DOHH2 (cell line): Measurements from ENCODE around the gene CCT6A.
A peak's percentile ranks its signal among the peaks of the same experiment; 100 is the strongest.

Experiments
- H3F3A ChIP-seq: fragments of 200-600 bp; sonication (generic), shearing (Covaris generic); 2 replicates; pipeline ENCODE4 v1.6.0; 2016; ENCODE audit warnings: antibody characterized with exemption, mild to moderate bottlenecking; ENCODE audit not compliant: control insufficient read depth, insufficient read depth
- H3K27ac ChIP-seq: fragments of 200-600 bp; sonication (generic); 2 replicates; pipeline ENCODE4 v1.5.1; 2014; ENCODE audit warnings: low read depth, mild to moderate bottlenecking, low read length, moderate library complexity
- H3K27me3 ChIP-seq: fragments of 200-600 bp; sonication (generic); 2 replicates; pipeline ENCODE4 v1.6.1; 2014; ENCODE audit warnings: mild to moderate bottlenecking, low read length, mixed read lengths; ENCODE audit not compliant: control insufficient read depth
- H3K36me3 ChIP-seq: fragments of 200-600 bp; sonication (generic); 2 replicates; pipeline ENCODE4 v1.6.1; 2014; ENCODE audit warnings: mild to moderate bottlenecking, low read length, moderate library complexity, mixed read lengths; ENCODE audit not compliant: control insufficient read depth
- H3K4me1 ChIP-seq: fragments of 200-600 bp; sonication (generic); 2 replicates; pipeline ENCODE4 v1.6.1; 2014; ENCODE audit warnings: mild to moderate bottlenecking, low read length, mixed read lengths; ENCODE audit not compliant: control insufficient read depth
- H3K4me2 ChIP-seq: fragments of 200-600 bp; sonication (generic); 2 replicates; pipeline ENCODE4 v1.6.0; 2014; ENCODE audit warnings: mild to moderate bottlenecking, low read length, moderate library complexity
- H3K4me3 ChIP-seq: fragments of 200-600 bp; sonication (generic); 2 replicates; pipeline ENCODE4 v1.5.1; 2014; ENCODE audit warnings: mild to moderate bottlenecking, low read length, mixed read lengths
- H3K79me2 ChIP-seq: fragments of 200-600 bp; sonication (generic); 2 replicates; pipeline ENCODE4 v1.6.1; 2014; ENCODE audit warnings: mild to moderate bottlenecking, low read length, mixed read lengths; ENCODE audit not compliant: control insufficient read depth
- H3K9me2 ChIP-seq: fragments of 200-600 bp; sonication (generic); replicated peaks from 2 replicates; pipeline ENCODE4 v1.6.1; 2014; ENCODE audit warnings: mild to moderate bottlenecking, low read length, mixed read lengths; ENCODE audit not compliant: control insufficient read depth
- H3K9me3 ChIP-seq: fragments of 200-600 bp; sonication (generic); 2 replicates; pipeline ENCODE4 v1.6.1; 2014; ENCODE audit warnings: antibody characterized with exemption, low read length, mixed read lengths; ENCODE audit not compliant: control insufficient read depth, insufficient read depth
- H4K20me1 ChIP-seq: fragments of 200-600 bp; sonication (generic); 2 replicates; pipeline ENCODE4 v1.6.0; 2014; ENCODE audit warnings: low read depth, mild to moderate bottlenecking, antibody characterized with exemption, low read length, moderate library complexity; ENCODE audit not compliant: control insufficient read depth, insufficient read depth
- CTCF ChIP-seq: fragments of 200-600 bp; sonication (generic); IDR thresholded peaks from one replicate; pipeline ENCODE4 v1.5.1; 2014; ENCODE audit warnings: antibody characterized with exemption, mild to moderate bottlenecking, low read depth, low read length; ENCODE audit not compliant: poor library complexity, severe bottlenecking
- EZH2phosphoT487 ChIP-seq: fragments of 200-600 bp; sonication (generic); IDR thresholded peaks from 2 replicates; pipeline ENCODE4 v1.6.1; 2017; ENCODE audit warnings: borderline replicate concordance, mild to moderate bottlenecking, antibody characterized with exemption, low read length, moderate library complexity, mixed read lengths

Gene CCT6A

GRCh38 chr7:56053993-56054392 is 2.4 kb downstream of the CCT6A start:
- no peaks in the 10 kb centered on the region for H3K9me3 ChIP-seq
- H3K79me2 ChIP-seq: peaks cover 93% of the 10 kb centered on the region
- peaks cover 92% of the 10 kb centered on the region for H3K36me3 ChIP-seq
- no peaks in the 10 kb centered on the region for H3K27me3 ChIP-seq
- peak overlapping the region; percentile 22; the same call in 1 of the 2 replicates for H3K27ac ChIP-seq
- peaks cover 11% of the 10 kb centered on the region for H4K20me1 ChIP-seq
- peak overlapping the region; percentile 77 for H3K4me3 ChIP-seq
- peaks cover 55% of the 10 kb centered on the region for H3K4me1 ChIP-seq
- H3K4me2 ChIP-seq: peak overlapping the region; percentile 57
- TF ChIP-seq EZH2phosphoT487: no peak
- TF ChIP-seq CTCF: no peak
- H3K9me2 ChIP-seq: no peaks in the 10 kb centered on the region
- H3F3A ChIP-seq: peaks cover 50% of the 10 kb centered on the region

DNA sequence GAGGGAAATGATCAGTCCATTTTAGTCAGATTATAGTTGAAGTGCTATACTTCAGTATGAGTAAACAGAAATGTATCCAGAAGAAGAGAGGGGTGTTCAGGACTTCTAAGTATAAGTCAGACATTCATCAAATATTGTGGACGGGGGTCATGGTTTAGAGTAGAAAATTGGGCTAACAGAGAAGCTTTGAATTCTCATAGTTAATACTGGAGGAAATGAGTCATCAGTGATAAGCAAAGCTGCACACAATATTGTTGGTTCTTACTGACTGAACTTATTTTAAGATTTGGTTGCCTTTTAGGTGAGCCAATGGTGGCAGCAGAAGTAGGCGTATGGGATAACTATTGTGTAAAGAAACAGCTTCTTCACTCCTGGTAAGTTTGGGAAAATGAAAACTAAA is 10.8 kb downstream of the CCT6A start:
- Histone ChIP-seq H3K9me3 (no peaks in the 10 kb centered on the region), H3K27ac (peak overlapping the region; percentile 76), H3K4me1 (peaks cover 57% of the 10 kb centered on the region), H3K9me2 (no peaks in the 10 kb centered on the region), H4K20me1 (no peaks in the 10 kb centered on the region), H3K36me3 (peaks cover 77% of the 10 kb centered on the region), H3K4me2 (peak overlapping the region; percentile 6; the same call in 1 of the 2 replicates), H3F3A (peaks cover 66% of the 10 kb centered on the region), H3K27me3 (no peaks in the 10 kb centered on the region), H3K79me2 (peaks cover 59% of the 10 kb centered on the region), H3K4me3 (no peak overlapping the region)
- TF ChIP-seq EZH2phosphoT487: no peak
- TF ChIP-seq CTCF: no peak

- Histone ChIP-seq H3K9me2 (no peaks in the 10 kb centered on the region), H3K4me2 (peak overlapping the region; percentile 65), H3K27ac (peak overlapping the region; percentile 76), H3K36me3 (peaks cover 70% of the 10 kb centered on the region), H3F3A (peaks cover 58% of the 10 kb centered on the region), H3K9me3 (no peaks in the 10 kb centered on the region), H3K4me3 (peak overlapping the region; percentile 90), H3K4me1 (peaks cover 49% of the 10 kb centered on the region), H3K27me3 (no peaks in the 10 kb centered on the region), H4K20me1 (no peaks in the 10 kb centered on the region), H3K79me2 (peaks cover 52% of the 10 kb centered on the region)
- TF ChIP-seq CTCF (no peak), EZH2phosphoT487 (no peak)
Measured at GRCh38 chr7:56063500-56063881, 11.9 kb downstream of the CCT6A start.
